GM21737 (cell line): ENCODE data around the gene DDC.

Experiments
- ATAC-seq: cut with Tn5 transposase; IDR thresholded peaks from one replicate; pipeline ENCODE4 v1.9.1; 2021; ENCODE audit warnings: mild to moderate bottlenecking, moderate library complexity; ENCODE audit not compliant: unreplicated experiment

The DDC gene, protein sequence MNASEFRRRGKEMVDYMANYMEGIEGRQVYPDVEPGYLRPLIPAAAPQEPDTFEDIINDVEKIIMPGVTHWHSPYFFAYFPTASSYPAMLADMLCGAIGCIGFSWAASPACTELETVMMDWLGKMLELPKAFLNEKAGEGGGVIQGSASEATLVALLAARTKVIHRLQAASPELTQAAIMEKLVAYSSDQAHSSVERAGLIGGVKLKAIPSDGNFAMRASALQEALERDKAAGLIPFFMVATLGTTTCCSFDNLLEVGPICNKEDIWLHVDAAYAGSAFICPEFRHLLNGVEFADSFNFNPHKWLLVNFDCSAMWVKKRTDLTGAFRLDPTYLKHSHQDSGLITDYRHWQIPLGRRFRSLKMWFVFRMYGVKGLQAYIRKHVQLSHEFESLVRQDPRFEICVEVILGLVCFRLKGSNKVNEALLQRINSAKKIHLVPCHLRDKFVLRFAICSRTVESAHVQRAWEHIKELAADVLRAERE

DNA sequence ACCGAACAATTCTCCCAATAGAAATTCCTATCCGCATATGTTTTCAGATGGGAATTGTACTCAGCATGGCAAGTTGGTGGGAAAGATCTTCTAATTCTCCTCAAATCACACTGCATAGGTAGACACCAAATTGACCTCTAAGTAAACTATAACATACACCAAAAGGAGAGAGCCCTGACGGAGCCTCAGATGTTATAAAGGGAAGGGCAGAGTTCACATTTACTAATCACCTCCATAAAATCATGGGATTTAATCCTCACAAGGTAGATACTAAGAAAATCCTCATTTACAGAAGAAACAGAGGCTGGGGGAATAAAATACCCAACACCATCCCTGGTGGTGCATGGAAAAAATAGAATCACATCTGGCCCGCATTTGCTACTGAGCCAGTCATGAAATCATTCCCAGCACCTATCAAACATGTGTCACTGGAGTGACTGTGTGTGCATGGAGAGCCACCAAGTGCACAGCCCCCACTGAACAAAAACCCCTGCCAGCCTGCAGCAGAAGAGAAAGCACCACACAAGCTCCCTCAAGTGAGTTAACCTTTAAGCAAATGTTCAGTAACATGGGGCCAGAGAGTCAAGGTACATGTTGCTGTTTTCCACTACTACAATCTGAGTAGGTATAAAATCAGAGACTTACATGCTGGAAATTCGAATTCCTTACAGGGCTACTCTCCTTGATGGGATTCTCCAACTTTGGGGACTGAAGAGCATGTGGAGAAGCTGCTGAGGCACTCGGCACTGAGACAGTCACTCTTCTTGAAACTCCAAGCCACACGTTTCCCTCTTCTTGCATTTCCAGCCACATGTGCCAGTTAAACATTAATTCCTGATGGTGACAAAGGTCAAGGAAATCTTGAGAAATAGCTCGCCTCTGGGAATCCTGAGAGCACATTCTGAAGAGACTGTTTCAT, at the start of gene DDC:
Gene DDC (minus strand): TSS at position 766 of the 919 bp plus-strand sequence. CDS start 21,320 bp downstream, outside the sequence.
- ATAC-seq = no peak

DNA sequence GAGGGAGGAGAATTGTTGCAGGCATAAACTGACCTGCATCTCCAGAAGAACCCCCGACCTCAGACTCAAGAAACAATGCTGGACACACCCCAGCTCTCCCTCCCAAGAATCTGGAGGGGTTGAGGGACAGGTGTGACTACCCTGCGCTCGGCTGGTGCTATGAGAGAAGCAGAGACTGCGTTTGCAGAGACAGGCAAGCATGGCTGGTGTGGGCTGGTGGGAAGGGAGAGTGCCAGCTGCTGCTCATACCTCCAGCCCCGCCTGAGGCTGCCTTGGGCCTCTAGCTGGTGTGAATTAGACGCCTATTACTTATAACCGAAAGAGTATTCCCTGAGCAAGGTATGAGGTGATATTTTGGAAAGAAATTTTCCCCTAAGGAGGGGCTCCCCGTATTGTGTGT, 48.3 kb upstream of the DDC start:
- no peak for ATAC-seq

DNA sequence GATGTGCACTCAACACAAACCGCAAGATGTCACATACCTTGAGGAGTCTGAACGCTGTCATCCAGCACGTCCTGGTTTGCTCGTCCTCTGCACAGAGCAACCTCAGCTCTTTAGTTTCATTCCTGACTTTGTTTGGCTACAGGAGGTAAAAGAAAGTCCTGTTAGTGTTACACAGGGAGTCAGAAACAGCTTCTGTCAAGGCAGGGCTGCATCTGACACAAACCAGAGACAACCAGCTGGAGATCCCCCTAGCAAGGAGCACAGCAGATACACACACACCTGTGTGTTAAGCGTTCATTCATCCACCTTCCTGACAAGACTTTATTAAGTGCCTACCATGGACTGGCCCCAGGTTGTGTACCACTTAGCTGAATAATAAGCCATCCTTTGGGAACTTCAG, 47.5 kb upstream of the DDC start:
- no peak for ATAC-seq

DNA sequence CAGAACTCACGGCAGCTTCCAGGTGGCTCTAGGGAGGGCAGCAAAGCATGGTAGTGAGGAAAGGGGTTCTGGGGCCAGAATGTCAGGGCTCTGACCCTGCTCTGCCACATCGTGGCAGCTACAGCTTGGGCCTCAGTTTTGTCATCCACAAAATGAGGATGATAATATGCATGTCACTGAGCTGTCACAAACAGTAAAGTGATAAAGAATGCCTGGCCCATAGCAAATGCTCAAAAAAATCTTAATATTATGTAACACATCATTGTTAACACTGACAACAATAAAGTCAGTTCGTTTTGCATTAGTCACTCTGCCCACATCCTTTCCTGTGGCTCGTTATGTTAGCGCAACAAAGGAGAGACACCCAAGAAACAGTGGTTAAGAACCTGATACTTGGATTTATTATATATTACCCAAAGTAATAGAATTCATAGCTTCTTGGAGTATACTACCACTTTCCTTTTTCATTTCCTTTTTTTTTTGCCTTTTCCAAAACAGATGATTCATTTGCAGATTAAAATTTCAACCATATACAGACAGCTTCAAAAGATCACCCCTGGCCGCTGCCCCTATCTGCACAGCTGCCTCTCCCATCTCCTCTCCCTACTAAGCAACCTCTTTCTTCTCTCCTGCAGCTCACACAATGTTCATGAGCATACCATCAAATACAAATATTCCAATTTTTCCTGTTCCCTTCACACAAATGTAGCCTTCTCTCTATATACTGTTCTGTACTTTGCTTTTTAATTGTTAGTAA, 45.5 kb upstream of the DDC start:
- no peak for ATAC-seq

DNA sequence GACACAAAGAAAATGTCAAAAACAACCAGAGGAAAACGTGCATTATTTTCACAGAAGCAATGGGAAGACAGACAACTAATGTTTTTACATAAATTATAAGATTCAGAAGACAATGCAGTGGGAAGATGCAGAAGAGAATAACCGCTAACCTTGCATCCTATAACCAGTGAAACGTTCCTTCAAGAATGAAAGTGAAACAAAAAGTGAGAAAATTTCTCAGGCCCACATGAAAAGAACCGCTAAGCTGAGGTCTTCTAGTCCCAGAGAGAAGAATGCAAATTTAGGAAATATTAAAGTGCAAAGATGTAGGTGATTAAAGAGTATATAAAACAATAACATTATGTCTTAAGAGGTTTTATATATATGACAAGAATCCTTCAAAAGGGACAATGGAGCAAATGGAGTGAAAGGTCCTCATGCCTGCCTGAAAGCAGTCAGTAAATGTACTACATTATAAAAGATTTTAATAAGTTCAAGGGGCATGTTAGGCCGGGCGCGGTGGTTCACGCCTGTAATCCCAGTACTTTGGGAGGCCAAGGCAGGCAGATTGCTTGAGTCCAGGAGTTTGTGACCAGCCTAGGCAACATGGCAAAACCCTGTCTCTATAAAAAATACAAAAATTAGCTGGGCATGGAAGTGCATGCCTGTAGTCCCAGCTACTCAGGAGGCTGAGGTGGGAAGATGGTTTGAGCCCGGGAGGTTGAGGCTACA, 43.1 kb upstream of the DDC start:
- ATAC-seq = no peak

DNA sequence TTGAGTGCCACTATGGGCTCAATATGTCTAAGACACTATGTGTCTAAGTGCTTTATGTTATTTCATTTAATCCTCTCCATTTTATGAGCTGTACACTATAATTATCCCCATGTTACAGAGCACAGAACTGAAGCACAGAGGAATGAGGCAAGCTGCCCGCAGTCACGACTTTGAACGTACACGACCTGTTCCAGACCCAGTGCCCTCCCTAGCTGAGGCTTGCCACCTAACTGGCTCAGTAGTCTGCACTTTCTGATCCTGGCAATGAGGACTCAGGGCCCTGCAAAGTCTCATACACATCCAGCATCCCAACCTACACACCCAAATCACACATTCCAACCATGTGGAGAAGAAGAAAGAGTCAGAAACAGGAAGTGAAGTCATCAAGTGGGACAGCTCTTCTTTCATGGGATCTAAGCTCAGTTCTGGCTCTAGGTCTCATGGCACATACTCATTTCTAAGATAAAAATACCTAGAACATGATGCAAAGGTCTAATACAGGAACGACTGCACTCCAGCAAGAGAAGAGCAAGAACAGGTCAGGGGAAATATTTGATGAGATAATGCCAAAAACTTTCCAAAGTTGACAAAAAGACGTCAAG, 42.4 kb upstream of the DDC start:
- no peak for ATAC-seq

DNA sequence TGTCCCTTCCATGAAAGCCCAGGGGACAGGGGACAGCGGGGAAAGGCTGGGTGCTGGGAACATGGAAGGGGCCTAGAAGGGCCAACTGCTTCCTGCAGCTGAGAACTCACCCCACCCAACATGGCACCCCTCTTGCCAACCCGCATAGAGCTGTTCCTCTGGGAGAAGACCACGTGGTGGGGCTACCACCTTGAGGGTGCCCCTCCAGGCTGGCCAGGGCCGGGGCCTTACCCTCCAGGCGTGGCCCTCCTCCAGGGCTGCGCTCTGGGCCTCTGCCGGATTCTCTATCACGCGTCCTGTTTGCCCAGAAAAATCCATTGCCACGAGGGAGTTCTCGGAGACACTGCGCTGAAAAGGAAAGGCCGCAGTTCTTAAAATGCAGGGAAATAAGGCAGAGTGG, 39.9 kb upstream of the DDC start:
- ATAC-seq = no peak

DNA sequence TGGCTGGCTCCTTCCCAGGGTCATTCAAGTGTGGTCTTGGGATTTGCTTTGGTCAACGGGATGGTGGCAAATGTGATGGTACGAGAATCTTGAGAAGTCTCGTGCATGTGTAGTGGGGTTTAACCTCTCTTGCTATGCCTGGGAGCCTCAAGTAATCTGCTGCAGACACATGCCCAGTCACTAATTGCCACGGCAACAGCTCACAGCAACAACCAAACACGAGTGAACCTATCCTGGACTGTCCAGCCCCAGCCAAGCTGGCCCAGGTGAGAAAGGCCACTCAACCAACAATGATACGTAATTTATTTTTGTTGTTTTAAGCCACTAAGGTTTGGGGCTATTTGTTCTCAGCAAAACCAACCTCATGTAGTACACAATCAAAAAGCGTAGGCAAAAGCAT, 38.1 kb upstream of the DDC start:
- no peak for ATAC-seq

DNA sequence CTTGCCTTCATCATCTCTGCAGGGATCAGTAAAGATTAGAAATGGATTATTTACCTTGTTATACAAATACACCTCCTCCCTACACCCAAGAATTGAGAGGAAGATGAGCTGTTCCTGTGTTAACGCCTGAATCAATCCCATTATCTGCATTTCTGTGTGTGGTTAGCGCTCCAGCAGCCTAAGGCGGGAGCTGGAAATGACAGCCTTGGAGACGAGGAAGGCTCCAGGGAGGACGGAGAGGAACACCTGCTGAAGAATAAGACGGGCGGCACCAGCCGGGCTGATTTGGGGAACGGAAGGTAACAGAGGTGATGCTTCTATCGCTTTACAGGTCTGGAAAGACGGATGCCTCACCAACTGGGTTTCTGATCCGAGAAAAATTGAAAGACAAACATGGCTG, 34.2 kb upstream of the DDC start:
- ATAC-seq = no peak

DNA sequence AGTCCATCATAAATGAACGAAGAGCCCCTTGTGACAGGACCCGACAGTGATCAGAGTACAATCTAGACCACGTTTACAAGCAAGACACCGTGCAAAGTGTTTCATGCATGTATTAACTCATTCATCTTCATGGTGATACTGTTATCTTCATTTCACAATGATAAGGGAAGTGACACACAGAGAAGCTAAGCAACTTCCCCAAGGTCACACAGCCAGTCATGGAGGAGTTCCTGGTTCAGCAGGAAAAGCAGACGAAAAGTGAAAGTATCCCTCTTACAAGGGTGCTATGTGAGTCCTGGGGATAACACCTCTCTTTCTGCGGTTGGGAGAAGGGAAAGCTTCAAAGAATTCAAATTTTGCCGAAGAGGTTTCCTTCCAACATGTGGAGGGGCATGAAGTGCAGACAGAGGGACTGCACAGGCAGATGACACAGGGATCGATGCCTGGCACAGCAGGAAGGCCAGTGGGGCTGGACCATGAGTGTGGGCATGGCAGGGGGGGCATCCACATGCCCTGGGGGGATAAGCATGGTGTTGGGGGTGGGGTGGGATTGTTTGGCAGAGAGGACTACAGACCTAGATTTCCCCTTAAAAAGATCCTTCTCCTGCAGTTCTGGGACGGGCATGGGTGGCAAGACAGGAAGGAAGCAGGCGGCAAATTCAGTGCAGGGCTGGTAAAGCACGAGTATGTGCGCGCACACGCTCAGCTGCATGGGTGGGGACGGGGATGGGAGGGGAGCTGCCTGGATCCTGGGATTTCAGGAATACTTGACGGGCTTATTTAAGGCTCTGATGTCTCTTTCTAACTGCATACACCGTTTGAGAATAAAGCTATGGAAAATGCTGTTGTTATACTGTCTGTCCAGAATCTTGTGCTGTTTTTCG, 33.5 kb upstream of the DDC start:
- ATAC-seq = no peak

DNA sequence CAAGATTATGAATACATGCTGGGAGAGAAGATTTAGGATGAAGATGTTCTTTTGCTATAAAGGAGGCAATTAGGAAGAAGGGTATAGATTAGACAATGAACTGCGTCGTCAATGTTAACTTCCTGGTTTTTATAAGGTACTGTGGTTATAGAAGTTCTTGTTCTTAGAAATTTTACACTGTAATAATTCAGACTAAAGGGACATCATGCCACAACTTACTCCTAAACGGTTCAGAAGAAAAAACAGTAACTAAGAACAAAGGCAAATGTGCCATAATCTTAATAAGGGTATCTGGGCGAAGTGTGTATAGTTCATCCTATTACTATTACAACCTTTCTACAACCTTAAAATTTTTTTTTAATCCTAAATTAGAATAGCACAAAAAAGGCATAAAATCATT, 31.3 kb upstream of the DDC start:
- ATAC-seq = no peak

DNA sequence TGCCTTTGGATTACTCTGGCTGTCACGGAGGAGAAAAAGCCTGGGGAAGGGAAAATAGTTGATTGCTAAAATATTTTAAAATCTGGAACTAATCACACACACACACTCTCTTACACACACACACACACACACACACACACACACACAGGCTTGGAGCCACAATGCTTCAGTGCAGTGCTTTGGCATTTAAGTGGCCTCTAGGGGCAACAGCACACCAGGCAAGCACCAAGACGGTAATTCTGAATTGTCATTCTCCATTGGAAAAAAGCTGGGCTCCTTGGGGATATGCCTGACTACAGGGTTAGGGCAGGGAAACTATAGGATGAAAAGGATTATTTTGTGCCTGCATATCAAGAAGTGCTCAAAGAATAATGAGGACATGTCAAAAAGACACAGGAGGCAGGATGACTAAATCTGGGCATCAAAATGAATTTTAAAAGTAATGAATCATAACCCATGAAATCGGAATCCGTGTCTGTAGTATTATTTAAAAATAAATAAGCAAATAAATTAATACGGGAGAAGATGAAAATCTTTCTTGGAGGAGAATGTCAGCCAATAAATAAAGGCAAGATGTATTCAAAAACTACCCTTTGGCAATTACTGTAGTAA, 30.4 kb upstream of the DDC start:
- ATAC-seq = no peak

DNA sequence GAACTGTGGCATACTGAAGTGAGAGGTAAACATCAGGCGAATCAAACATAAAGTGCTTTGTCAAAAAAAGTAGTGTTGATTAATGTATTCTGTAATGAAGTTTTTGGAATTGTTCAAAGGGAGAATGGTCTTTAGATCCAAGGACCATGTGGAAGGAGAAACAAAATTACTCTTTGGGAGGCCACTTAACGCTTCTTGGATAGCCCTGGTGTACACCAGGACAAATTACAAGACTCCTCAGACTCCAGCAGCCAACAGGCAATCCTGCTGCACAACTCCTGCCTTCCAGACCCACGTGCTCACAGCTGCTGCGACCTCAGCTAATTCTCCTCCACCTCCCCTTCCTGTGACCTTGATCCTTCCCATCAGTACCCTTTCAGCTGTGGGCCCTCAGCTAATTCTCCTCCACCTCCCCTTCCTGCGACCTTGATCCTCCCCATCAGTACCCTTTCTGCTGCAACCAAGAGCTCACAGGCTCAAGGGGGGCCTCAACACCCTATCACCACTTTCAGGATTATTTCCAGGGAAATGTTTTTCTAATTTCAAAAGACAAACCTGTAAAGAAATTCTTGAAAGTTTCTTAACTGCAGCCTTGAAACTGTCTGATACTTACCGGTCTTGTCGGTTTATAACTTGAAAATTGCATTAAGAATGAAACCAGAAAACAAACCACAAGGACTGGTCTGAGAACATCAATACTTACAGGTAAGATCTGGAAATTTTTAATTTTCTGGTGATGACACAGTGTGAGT, 29.7 kb upstream of the DDC start:
- no peak for ATAC-seq

DNA sequence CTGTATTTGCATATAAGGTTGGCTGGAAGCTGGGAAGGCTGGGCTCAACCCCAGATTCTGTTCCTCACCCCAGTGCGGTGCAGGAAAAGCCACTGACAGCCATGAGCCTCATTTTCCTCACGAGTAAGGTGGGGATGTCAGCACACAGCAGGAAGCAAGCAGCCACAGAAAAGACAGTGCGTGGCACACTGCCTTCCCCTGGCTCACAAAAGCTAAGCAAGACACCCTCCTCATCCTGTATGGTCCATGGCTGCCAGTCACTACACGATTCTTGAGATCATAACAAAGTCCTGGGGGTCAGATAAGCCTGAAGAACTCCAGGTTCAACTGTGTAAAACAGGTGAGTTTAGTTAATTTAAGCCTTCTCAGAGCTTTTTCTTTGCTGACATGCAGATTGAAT, 28.9 kb upstream of the DDC start:
- no peak for ATAC-seq

DNA sequence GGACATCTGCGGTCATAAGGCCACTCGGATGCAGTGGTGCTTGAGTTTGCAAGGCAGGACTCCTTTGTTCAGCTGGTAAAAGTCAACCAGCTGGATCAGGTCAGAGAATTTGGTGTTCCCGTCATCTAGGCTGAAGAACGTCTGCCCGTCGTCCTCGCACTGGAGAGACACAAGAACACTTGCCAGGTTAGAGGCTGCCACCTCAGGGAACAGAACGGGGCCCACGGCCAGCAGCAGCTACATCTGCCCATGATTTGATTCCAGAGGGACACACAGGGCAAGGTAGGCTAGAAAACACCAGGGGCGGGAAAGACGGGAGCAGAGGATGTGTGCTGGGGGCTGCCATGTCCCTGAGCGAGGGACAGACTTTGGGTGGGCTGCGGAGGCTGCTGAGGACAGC, 27.7 kb upstream of the DDC start:
- no peak for ATAC-seq

DNA sequence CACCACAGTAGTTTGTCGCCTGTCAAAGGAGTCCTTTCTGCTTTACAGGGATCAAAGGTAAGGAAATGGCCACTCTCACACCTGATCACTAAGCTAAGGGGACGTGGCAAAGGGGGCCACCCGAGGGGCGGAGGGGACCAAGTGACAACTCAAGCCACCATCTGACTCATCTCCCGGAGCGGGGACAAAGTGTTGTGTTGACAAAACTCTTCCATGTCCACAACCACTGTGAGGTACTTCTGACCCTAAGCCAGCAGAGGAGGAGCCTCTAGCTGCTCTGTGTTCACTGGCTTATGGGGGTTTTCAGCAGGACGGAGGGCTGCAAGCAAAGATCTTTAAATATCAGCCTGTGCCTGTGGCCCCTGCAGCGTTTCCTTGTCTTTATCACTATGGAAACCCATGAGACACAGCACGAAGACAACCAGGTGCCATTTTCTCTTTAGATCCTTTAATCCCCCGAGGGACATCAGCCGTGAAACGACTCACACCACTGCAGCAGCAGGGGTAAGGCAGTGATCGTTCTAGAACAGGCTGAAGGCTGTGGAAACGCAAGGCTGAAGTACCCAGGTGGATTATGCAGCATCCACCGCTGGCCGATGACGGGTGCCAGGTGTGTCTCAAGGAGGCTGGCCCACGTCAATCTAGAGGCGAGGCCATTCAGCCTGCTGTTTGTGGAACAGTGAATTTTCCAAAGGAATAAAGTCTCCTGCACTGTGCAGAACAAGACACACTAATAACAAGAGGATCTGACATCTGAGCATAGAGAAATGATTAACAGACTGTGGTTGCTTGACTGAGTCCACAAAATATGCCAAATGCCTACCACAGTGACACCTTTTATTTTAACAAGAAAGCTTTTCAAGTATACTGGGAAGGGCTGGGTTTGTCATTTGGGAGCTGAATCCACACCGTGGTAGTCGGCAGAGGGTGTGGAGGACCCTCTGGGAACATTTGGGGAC, 26.6 kb upstream of the DDC start:
- peak; percentile 68 for ATAC-seq

DNA sequence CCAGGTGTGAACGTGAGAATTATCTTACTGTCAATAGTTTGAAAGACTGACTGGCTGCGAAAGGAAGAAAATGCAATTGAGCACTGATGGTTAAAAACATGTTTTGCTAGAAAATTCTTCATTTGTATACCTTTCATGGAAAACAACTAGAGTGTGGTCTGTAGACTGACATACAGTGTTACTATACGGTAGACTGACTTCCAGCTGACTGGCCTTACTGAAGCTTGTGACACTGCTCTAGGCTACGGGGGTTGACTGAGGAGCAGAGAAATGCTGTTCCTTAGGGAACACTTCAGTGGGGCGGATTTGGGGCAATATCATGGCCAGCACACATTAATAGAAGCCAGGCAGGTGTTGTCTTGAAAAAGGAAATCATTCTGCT, 25.9 kb upstream of the DDC start:
- no peak for ATAC-seq
